ENCODE data around the gene RAD51D. TPM values are rescaled to one million over a fixed set of nuclear protein-coding genes. Genes with fewer than 3 reads are reported as not detected.
A peak's percentile ranks its signal among the peaks of the same experiment; 100 is the strongest.

The RAD51D gene
- total RNA-seq, 1 donor from 2014 or later: 22.5 TPM

DNA sequence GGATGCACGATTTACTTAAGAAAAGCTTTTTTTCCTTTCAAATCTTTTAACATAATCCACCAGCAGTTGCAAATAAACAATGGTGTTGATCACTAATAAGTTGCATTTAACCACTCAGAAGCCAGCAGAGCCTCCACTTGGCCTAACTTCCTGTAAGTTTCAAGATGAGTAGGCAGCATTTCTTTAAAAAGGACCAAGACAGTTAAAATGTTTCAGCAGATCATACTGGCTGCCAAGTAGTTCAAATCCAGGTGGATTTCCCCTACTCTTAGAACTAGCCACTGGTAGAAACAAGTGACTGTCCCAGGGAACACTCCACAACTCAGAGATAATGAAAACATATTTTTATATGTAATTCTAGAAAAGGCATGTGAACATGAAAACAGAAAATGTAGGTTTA, 39.1 kb downstream of the RAD51D start:
- no peak overlapping the region for H3K4me3 Mint-ChIP-seq
- H3K9me3 Mint-ChIP-seq: no peaks in the 10 kb centered on the region
- no peaks in the 10 kb centered on the region for H3K36me3 Mint-ChIP-seq (ENCODE audit: low read depth)
- no peak overlapping the region for H3K27ac Mint-ChIP-seq (ENCODE audit: unreplicated experiment)
- no peak for DNase-seq (ENCODE audit: low read depth, low spot score)
- TF ChIP-seq, protein P1, sequence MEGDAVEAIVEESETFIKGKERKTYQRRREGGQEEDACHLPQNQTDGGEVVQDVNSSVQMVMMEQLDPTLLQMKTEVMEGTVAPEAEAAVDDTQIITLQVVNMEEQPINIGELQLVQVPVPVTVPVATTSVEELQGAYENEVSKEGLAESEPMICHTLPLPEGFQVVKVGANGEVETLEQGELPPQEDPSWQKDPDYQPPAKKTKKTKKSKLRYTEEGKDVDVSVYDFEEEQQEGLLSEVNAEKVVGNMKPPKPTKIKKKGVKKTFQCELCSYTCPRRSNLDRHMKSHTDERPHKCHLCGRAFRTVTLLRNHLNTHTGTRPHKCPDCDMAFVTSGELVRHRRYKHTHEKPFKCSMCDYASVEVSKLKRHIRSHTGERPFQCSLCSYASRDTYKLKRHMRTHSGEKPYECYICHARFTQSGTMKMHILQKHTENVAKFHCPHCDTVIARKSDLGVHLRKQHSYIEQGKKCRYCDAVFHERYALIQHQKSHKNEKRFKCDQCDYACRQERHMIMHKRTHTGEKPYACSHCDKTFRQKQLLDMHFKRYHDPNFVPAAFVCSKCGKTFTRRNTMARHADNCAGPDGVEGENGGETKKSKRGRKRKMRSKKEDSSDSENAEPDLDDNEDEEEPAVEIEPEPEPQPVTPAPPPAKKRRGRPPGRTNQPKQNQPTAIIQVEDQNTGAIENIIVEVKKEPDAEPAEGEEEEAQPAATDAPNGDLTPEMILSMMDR (conservative IDR thresholded peaks at IDR 0.05): no peak
- H3K4me1 Mint-ChIP-seq: peaks cover 29% of the 10 kb centered on the region
- no peaks in the 10 kb centered on the region for H3K27me3 Mint-ChIP-seq (ENCODE audit: low read depth)

DNA sequence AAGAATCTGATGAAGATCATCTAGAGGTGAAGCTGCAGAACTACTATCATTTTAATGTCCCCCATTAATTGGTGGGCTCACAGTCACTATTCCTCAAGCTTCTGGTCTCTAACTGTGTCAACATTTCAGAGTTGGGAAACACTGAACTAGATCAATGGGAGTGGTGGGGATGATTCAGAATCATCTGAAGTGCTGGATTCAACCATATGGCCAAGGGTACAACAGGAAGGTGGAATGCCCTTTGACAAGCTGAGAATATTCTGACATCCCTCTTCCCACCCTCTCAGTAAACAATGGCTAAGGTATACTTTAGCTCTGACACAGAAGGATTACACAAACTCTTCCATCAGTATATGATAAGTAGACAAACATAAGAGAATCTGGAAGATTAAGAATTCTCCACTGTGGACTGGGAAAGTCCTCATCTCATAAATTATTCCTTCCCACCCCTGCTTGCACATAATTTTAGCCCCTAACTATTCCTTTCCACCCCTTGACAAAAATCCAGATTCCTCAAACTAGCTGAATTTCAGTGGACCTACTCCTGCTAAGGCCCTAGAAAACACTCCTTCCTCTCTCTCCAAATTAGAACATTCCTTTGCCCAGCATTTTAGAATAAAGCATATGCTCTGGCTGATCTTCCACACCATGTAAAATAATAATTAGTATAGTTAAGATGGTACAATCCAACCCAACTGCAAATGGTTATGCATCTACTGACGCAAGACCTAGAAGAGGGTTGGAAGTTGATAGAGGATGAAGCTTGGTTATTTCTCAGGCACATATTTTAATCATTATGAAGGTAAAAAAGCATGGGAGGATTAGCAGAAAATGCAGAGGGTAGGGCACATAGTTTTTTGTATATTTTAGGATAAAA, 39.9 kb downstream of the RAD51D start:
- TF ChIP-seq, protein P1 (conservative IDR thresholded peaks at IDR 0.05): no peak
- Mint-ChIP-seq H3K36me3 (ENCODE audit: low read depth) (no peaks in the 10 kb centered on the region), H3K4me1 (peaks cover 33% of the 10 kb centered on the region), H3K27ac (ENCODE audit: unreplicated experiment) (peak overlapping the region; percentile 51), H3K27me3 (ENCODE audit: low read depth) (no peaks in the 10 kb centered on the region), H3K4me3 (no peak overlapping the region), H3K9me3 (no peaks in the 10 kb centered on the region)
- DNase-seq (ENCODE audit: low read depth, low spot score): no peak

DNA sequence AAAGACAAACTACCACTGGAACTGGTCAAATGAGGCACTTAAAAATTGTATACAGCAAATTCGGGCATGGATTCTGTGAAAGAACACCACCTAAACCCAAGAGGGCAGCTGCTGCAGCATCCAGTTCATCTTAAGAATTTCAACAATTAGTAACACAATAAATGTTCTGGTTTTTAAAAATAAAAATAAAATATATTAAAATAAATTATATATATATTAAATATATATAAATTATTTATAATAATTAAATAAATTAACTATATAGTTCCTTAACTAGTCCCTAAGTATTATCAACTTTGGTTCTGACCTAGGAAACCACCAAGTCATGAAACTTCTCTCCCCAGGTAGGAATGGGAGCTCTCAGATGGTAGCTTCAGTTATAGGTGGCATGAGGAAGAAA, 42.8 kb downstream of the RAD51D start:
- H3K36me3 Mint-ChIP-seq (ENCODE audit: low read depth): no peaks in the 10 kb centered on the region
- H3K4me3 Mint-ChIP-seq: no peak overlapping the region
- H3K9me3 Mint-ChIP-seq: no peaks in the 10 kb centered on the region
- TF ChIP-seq, protein P1 (conservative IDR thresholded peaks at IDR 0.05): no peak
- no peak for DNase-seq (ENCODE audit: low read depth, low spot score)
- no peaks in the 10 kb centered on the region for H3K27me3 Mint-ChIP-seq (ENCODE audit: low read depth)
- peaks cover 39% of the 10 kb centered on the region for H3K4me1 Mint-ChIP-seq
- no peak overlapping the region for H3K27ac Mint-ChIP-seq (ENCODE audit: unreplicated experiment)

DNA sequence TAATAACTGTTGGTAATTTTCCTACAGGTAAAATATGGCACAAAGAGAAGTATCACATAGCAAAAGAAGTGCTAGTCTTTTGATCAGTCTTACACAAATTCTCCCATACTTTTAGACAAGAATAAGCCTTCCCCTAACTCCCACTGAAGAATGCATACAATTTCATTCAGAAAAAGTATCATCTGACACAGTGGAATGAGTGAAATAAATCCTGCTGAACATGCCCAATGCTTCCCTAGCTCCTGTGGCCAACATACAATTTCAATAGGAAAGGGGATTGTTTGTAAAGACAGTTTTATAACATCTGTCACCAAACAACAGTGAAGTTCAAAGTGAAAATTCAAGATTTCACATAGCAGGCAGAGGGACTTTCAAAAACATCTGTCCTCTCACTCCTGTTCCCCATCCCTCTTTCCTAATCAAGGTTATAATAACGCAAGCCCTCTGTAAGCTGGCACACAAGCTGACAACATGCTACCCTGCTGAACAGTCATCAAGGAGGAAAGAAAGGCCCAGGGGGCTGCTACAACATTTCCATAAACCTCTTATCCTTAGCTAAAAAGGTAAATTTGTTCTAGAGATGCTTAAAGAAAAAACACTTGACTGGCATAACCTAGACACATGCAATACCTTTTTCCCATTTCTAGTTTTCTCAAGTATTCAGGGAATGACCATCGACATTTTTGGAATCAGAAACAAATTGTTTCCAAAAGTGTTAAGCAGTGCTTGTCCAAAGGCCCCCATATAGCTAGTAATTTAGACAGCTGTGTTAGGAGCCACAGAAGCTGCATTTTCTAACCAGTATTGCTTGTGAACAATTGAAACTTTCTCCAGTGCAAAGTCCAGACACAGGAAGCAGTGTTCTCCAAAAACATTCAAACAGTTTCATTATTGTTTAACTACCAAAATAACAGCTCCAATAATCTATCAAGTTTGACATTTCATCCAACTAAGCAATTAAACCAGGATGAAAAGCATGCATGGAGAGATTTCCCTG, 44.7 kb downstream of the RAD51D start:
- Mint-ChIP-seq H3K27me3 (ENCODE audit: low read depth) (no peaks in the 10 kb centered on the region), H3K9me3 (no peaks in the 10 kb centered on the region), H3K36me3 (ENCODE audit: low read depth) (no peaks in the 10 kb centered on the region), H3K4me3 (peak overlapping the region; percentile 56), H3K27ac (ENCODE audit: unreplicated experiment) (peak overlapping the region; percentile 86), H3K4me1 (peaks cover 33% of the 10 kb centered on the region)
- DNase-seq (ENCODE audit: low read depth, low spot score): no peak
- TF ChIP-seq, protein P1 (conservative IDR thresholded peaks at IDR 0.05): no peak

DNA sequence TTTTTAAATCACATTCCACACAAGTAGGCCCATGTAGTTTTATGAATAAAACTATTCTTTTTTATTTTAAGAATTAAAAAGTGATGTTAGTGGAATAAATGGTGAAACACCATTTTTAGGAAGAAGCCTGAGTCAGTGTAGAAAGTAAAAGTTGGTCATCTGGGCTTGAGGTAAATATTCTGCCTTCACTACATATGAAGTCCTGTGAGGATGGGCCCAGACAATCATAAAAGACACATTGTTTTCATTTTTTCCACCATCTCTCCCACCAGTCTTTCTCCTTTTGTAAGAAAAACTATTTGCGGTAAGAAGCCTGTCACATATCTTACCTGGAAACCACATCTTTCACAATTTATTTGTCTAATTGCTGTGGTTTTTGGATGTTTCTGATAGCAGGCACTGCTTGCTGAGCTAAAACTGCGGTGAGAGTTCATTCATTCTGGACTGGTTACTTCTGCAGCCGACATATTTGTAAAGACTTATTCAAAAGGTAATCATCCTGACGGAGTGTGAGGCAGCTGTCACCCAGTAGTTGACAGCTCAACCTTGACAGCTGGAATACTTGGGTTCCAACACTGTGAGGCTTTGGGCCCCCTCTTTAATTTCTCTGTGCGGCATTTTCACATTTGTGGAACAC, 45.6 kb downstream of the RAD51D start:
- H3K4me3 Mint-ChIP-seq: no peak overlapping the region
- peak overlapping the region; percentile 86 for H3K27ac Mint-ChIP-seq (ENCODE audit: unreplicated experiment)
- no peak for DNase-seq (ENCODE audit: low read depth, low spot score)
- peaks cover 39% of the 10 kb centered on the region for H3K4me1 Mint-ChIP-seq
- TF ChIP-seq, protein P1 (conservative IDR thresholded peaks at IDR 0.05): no peak
- H3K9me3 Mint-ChIP-seq: no peaks in the 10 kb centered on the region
- H3K36me3 Mint-ChIP-seq (ENCODE audit: low read depth): no peaks in the 10 kb centered on the region
- no peaks in the 10 kb centered on the region for H3K27me3 Mint-ChIP-seq (ENCODE audit: low read depth)
